K562 (cell line): ENCODE measurements around the gene TUBB2A. TPM values are rescaled to one million over a fixed set of nuclear protein-coding genes. Genes with fewer than 3 reads are reported as not detected.

Experiments
- TEAD1 ChIP-seq, 2 experiments: fragments of 450-650 bp in 1 of 2; sonication (generic) in 1 of 2; formaldehyde crosslinking; IDR thresholded peaks; 2 replicates each; pipeline versions ENCODE4 v1.4.0 to v1.8.0; 2020 to 2022; ENCODE audit warnings: mild to moderate bottlenecking in 2 of 2, missing genetic modification reagents in 1 of 2
- polyA plus RNA-seq, 8 experiments: library from polyadenylated mRNA; depleted of rRNA in 4 of 8; stranded (reverse) in 5 of 8; unstranded in 3 of 8; fragments of >200 nt; fragmentation: Nextera tagmentation in 2 of 8; fragmentation: Illumina TruSeq in 1 of 8; extraction: Ambion mirVana in 2 of 8; extraction: Trizol in 1 of 8; gene quantifications; 2 replicates each; pipeline versions ENCODE4 v1.2.1 to v1.2.3, GENCODE V29; 2011 to 2014; ENCODE audit warnings: inconsistent platforms in 1 of 8, missing spikeins in 1 of 8
- total RNA-seq, 7 experiments: library from RNA; depleted of rRNA in 6 of 7; stranded (reverse); fragments of >200 nt in 6 of 7; fragmentation: Illumina TruSeq in 2 of 7; extraction: Trizol in 2 of 7; gene quantifications; 2 replicates each; pipeline versions ENCODE4 v1.2.1 to v1.2.3, GENCODE V29; 2011 to 2021; ENCODE audit warnings: low replicate concordance in 1 of 7
- TF ChIP-seq, protein P1 (sequence below): fragments of 250-450 bp; sonication (Bioruptor Pico); IDR thresholded peaks from 2 replicates; pipeline ENCODE4 v1.8.0; 2022; ENCODE audit warnings: inconsistent platforms
- TF ChIP-seq, protein P2 (sequence below): fragments of 450-650 bp; formaldehyde crosslinking; conservative IDR thresholded peaks from 2 replicates; pipeline ENCODE4 v1.4.0; 2022; ENCODE audit warnings: mild to moderate bottlenecking, missing genetic modification characterization

Gene TUBB2A
- total and polyA plus RNA-seq, 9 of the 15 experiments (the other 6 are each of a cell fraction or from before 2014, with no cell fraction given) = 3.6 to 92.1 (median 45.6) TPM

DNA sequence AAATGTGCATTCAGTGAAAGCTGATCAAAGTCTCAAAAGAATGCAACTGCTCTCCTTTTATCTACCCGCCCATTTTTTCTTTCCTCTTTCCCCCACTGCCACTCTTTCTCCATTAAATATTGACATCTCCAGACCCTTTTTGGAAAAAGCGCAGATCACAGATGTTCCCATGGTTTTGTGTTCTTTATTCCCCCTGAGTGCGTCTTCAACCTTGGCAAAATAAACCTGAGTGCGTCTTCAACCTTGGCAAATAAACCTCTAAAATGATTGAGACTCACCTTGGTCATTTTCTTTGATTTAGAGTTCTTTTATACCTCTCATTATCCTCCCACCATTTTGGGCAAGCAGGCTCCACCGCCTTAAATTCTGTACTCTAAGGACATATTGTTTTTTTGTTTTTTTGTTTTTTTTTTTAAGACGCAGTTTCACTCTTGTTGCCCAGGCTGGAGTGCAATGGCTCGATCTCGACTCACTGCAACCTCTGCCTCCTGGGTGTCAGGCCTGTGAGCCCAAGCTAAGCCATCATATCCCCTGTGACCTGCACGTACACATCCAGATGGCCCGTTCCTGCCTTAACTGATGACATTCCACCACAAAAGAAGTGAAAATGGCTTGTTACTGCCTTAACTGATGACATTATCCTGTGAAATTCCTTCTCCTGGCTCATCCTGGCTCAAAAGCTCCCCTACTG lies 9.3 kb upstream of the TUBB2A start (continued):
- TF ChIP-seq, protein P1, sequence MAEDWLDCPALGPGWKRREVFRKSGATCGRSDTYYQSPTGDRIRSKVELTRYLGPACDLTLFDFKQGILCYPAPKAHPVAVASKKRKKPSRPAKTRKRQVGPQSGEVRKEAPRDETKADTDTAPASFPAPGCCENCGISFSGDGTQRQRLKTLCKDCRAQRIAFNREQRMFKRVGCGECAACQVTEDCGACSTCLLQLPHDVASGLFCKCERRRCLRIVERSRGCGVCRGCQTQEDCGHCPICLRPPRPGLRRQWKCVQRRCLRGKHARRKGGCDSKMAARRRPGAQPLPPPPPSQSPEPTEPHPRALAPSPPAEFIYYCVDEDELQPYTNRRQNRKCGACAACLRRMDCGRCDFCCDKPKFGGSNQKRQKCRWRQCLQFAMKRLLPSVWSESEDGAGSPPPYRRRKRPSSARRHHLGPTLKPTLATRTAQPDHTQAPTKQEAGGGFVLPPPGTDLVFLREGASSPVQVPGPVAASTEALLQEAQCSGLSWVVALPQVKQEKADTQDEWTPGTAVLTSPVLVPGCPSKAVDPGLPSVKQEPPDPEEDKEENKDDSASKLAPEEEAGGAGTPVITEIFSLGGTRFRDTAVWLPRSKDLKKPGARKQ (CRISPR knock-in tag) = 0 out of 2 replicates have a peak, but pooled peaks have one; percentile 28
- 0 out of 4 replicates have a peak, but pooled peaks of 1 of the 2 experiments have one; percentile 31 for TF ChIP-seq TEAD1 (CRISPR knock-in tag; IDR thresholded peaks at IDR 0.05)
- TF ChIP-seq, protein P2, sequence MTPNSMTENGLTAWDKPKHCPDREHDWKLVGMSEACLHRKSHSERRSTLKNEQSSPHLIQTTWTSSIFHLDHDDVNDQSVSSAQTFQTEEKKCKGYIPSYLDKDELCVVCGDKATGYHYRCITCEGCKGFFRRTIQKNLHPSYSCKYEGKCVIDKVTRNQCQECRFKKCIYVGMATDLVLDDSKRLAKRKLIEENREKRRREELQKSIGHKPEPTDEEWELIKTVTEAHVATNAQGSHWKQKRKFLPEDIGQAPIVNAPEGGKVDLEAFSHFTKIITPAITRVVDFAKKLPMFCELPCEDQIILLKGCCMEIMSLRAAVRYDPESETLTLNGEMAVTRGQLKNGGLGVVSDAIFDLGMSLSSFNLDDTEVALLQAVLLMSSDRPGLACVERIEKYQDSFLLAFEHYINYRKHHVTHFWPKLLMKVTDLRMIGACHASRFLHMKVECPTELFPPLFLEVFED (CRISPR knock-in tag) = 0 out of 2 replicates have a peak, but pooled peaks have one; percentile 45
